Measurements from ENCODE around the gene NXPH4. TPM values are rescaled to one million over a fixed set of nuclear protein-coding genes. Genes with fewer than 3 reads are reported as not detected.

Gene NXPH4
- polyA plus RNA-seq, 4 donors, result 0.10 to 0.27 TPM; not detected in 2

- Histone ChIP-seq H3K9me3 (ENCODE audit: control insufficient read depth in 2 of 2, insufficient read depth in 1 of 2, low read depth in 1 of 2, low read length in 1 of 2) (no peaks in the 10 kb centered on the region), H3K27ac (ENCODE audit: low read depth in 1 of 3, low read length in 2 of 3) (no peak overlapping the region), H3K36me3 (ENCODE audit: control insufficient read depth in 3 of 3, insufficient read depth in 2 of 3, low read depth in 1 of 3, low read length in 3 of 3) (peaks cover 6 to 40% (median 20%) of the 10 kb centered on the region in 3 donors), H3K27me3 (ENCODE audit: control insufficient read depth in 3 of 3, insufficient read depth in 3 of 3, low read length in 3 of 3) (no peaks in the 10 kb centered on the region), H3K4me3 (ENCODE audit: low read depth in 1 of 3, low read length in 3 of 3) (no peak overlapping the region), H3K4me1 (ENCODE audit: control insufficient read depth in 3 of 3, insufficient read depth in 2 of 3, low read depth in 1 of 3, low read length in 2 of 3) (no peaks in the 10 kb centered on the region)
- WGBS, 3 donors, result 88 to 94% (median 94%) methylated on average over 2 of the region's 2 CpGs
- FAIRE-seq (no peak), DNase-seq (no peak)
Observed at GRCh38 chr12:57263096-57263495, 46.5 kb downstream of the NXPH4 start.

GRCh38 chr12:57266681-57267080 is 50.1 kb downstream of the NXPH4 start:
- Histone ChIP-seq H3K4me3 (ENCODE audit: low read depth in 1 of 3, low read length in 3 of 3) (no peak overlapping the region), H3K27ac (ENCODE audit: low read depth in 1 of 3, low read length in 2 of 3) (no peak overlapping the region), H3K4me1 (ENCODE audit: control insufficient read depth in 3 of 3, insufficient read depth in 2 of 3, low read depth in 1 of 3, low read length in 2 of 3) (no peaks in the 10 kb centered on the region), H3K36me3 (ENCODE audit: control insufficient read depth in 3 of 3, insufficient read depth in 2 of 3, low read depth in 1 of 3, low read length in 3 of 3) (peaks cover 13 to 37% (median 14%) of the 10 kb centered on the region in 3 donors), H3K9me3 (ENCODE audit: control insufficient read depth in 2 of 2, insufficient read depth in 1 of 2, low read depth in 1 of 2, low read length in 1 of 2) (no peaks in the 10 kb centered on the region), H3K27me3 (ENCODE audit: control insufficient read depth in 3 of 3, insufficient read depth in 3 of 3, low read length in 3 of 3) (no peaks in the 10 kb centered on the region)
- FAIRE-seq, result no peak
- DNase-seq, result no peak

GRCh38 chr12:57268264-57268663 is 51.7 kb downstream of the NXPH4 start:
- no peaks in the 10 kb centered on the region for H3K4me1 ChIP-seq (ENCODE audit: control insufficient read depth in 3 of 3, insufficient read depth in 2 of 3, low read depth in 1 of 3, low read length in 2 of 3)
- DNase-seq (no peak), FAIRE-seq (no peak)
- H3K27me3 ChIP-seq (ENCODE audit: control insufficient read depth in 3 of 3, insufficient read depth in 3 of 3, low read length in 3 of 3), result no peaks in the 10 kb centered on the region
- H3K9me3 ChIP-seq (ENCODE audit: control insufficient read depth in 2 of 2, insufficient read depth in 1 of 2, low read depth in 1 of 2, low read length in 1 of 2), result no peaks in the 10 kb centered on the region
- H3K27ac ChIP-seq (ENCODE audit: low read depth in 1 of 3, low read length in 2 of 3), result no peak overlapping the region
- 88 to 93% (median 90%) methylated on average over 7 of the region's 7 CpGs for WGBS, 3 donors
- peaks cover 13 to 46% (median 23%) of the 10 kb centered on the region in 3 donors for H3K36me3 ChIP-seq (ENCODE audit: control insufficient read depth in 3 of 3, insufficient read depth in 2 of 3, low read depth in 1 of 3, low read length in 3 of 3)
- H3K4me3 ChIP-seq (ENCODE audit: low read depth in 1 of 3, low read length in 3 of 3), result no peak overlapping the region

- Histone ChIP-seq H3K9me3 (ENCODE audit: control insufficient read depth in 2 of 2, insufficient read depth in 1 of 2, low read depth in 1 of 2, low read length in 1 of 2) (no peaks in the 10 kb centered on the region), H3K27ac (ENCODE audit: low read depth in 1 of 3, low read length in 2 of 3) (no peak overlapping the region), H3K27me3 (ENCODE audit: control insufficient read depth in 3 of 3, insufficient read depth in 3 of 3, low read length in 3 of 3) (no peaks in the 10 kb centered on the region), H3K4me3 (ENCODE audit: low read depth in 1 of 3, low read length in 3 of 3) (no peak overlapping the region), H3K4me1 (ENCODE audit: control insufficient read depth in 3 of 3, insufficient read depth in 2 of 3, low read depth in 1 of 3, low read length in 2 of 3) (no peaks in the 10 kb centered on the region), H3K36me3 (ENCODE audit: control insufficient read depth in 3 of 3, insufficient read depth in 2 of 3, low read depth in 1 of 3, low read length in 3 of 3) (peaks cover 10 to 51% (median 26%) of the 10 kb centered on the region in 3 donors)
- FAIRE-seq, result no peak
- DNase-seq, result no peak
- whole genome bisulfite sequencing, 3 donors, result 92 to 95% (median 94%) methylated on average over 1 of the region's 1 CpG
Observed at GRCh38 chr12:57270966-57271470, 54.4 kb downstream of the NXPH4 start.

GRCh38 chr12:57272337-57273151 is 56.0 kb downstream of the NXPH4 start:
- no peaks in the 10 kb centered on the region for H3K4me1 ChIP-seq (ENCODE audit: control insufficient read depth in 3 of 3, insufficient read depth in 2 of 3, low read depth in 1 of 3, low read length in 2 of 3)
- 72 to 83% (median 76%) methylated on average over 7 of the region's 7 CpGs for WGBS, 3 donors
- FAIRE-seq, result no peak
- no peak for DNase-seq
- no peaks in the 10 kb centered on the region for H3K9me3 ChIP-seq (ENCODE audit: control insufficient read depth in 2 of 2, insufficient read depth in 1 of 2, low read depth in 1 of 2, low read length in 1 of 2)
- H3K27ac ChIP-seq (ENCODE audit: low read depth in 1 of 3, low read length in 2 of 3), result no peak overlapping the region
- H3K27me3 ChIP-seq (ENCODE audit: control insufficient read depth in 3 of 3, insufficient read depth in 3 of 3, low read length in 3 of 3), result no peaks in the 10 kb centered on the region
- H3K4me3 ChIP-seq (ENCODE audit: low read depth in 1 of 3, low read length in 3 of 3), result no peak overlapping the region
- peaks cover 7 to 51% (median 24%) of the 10 kb centered on the region in 3 donors for H3K36me3 ChIP-seq (ENCODE audit: control insufficient read depth in 3 of 3, insufficient read depth in 2 of 3, low read depth in 1 of 3, low read length in 3 of 3)

- DNase-seq, result no peak
- no peak for FAIRE-seq
- Histone ChIP-seq H3K4me1 (ENCODE audit: control insufficient read depth in 3 of 3, insufficient read depth in 2 of 3, low read depth in 1 of 3, low read length in 2 of 3) (no peaks in the 10 kb centered on the region), H3K9me3 (ENCODE audit: control insufficient read depth in 2 of 2, insufficient read depth in 1 of 2, low read depth in 1 of 2, low read length in 1 of 2) (no peaks in the 10 kb centered on the region), H3K4me3 (ENCODE audit: low read depth in 1 of 3, low read length in 3 of 3) (no peak overlapping the region), H3K36me3 (ENCODE audit: control insufficient read depth in 3 of 3, insufficient read depth in 2 of 3, low read depth in 1 of 3, low read length in 3 of 3) (peaks cover 14 to 49% (median 22%) of the 10 kb centered on the region in 3 donors), H3K27me3 (ENCODE audit: control insufficient read depth in 3 of 3, insufficient read depth in 3 of 3, low read length in 3 of 3) (no peaks in the 10 kb centered on the region), H3K27ac (ENCODE audit: low read depth in 1 of 3, low read length in 2 of 3) (no peak overlapping the region)
Observed at GRCh38 chr12:57273516-57273915, 56.9 kb downstream of the NXPH4 start.

Other genes with a start within 250 kb of the NXPH4 start
- gene ZBTB39, start 210.2 kb upstream of the NXPH4 start, polyA plus RNA-seq, result 1 to 10 TPM in 3 of 4 donors, under 1 TPM in 1; 0.81 to 6.5 (median 1.8) TPM
- 1 to 10 TPM; 3.4 to 8.9 (median 5.6) TPM for gene TAC3, start 200.3 kb upstream of the NXPH4 start, polyA plus RNA-seq
- gene MYO1A, start 166.7 kb upstream of the NXPH4 start, polyA plus RNA-seq, result 100 to 1,000 TPM; 202 to 971 (median 563) TPM
- 10 to 100 TPM in 1 of 4 donors, 1 to 10 TPM in 1, under 1 TPM in 2; 0.45 to 11.6 (median 2.1) TPM for gene NEMP1, start 138.0 kb upstream of the NXPH4 start, polyA plus RNA-seq
- gene NAB2, start 127.7 kb upstream of the NXPH4 start, polyA plus RNA-seq, result 10 to 100 TPM; 11.4 to 23.1 (median 18.1) TPM
- gene STAT6, start 105.4 kb upstream of the NXPH4 start, polyA plus RNA-seq, result 100 to 1,000 TPM; 117 to 842 (median 344) TPM
- 10 to 100 TPM; 24.3 to 55.3 (median 41.6) TPM for gene LRP1, start 88.3 kb upstream of the NXPH4 start, polyA plus RNA-seq
- gene LRP1-AS, start 69.2 kb upstream of the NXPH4 start, polyA plus RNA-seq, result 1 to 10 TPM in 1 of 4 donors, under 1 TPM in 1, not detected in 2; 0.15 to 1.1 TPM
- 100 to 1,000 TPM in 1 of 4 donors, 10 to 100 TPM in 3; 22.8 to 150 (median 51.5) TPM for gene SHMT2, start 12.9 kb downstream of the NXPH4 start, polyA plus RNA-seq
- 1 to 10 TPM; 1.1 to 3.8 (median 3.4) TPM for gene STAC3, start 34.4 kb downstream of the NXPH4 start, polyA plus RNA-seq
- 10 to 100 TPM; 14.5 to 62.4 (median 18.7) TPM for gene R3HDM2, start 214.2 kb downstream of the NXPH4 start, polyA plus RNA-seq
- gene INHBC, start 218.0 kb downstream of the NXPH4 start, polyA plus RNA-seq, result under 1 TPM in 2 of 4 donors, not detected in 2; 0.03 to 0.49 TPM
- gene INHBE, start 238.5 kb downstream of the NXPH4 start, polyA plus RNA-seq, result 1 to 10 TPM in 1 of 4 donors, under 1 TPM in 1, not detected in 2; 0.21 to 1.4 TPM
- gene GLI1, start 243.0 kb downstream of the NXPH4 start, polyA plus RNA-seq, result 1 to 10 TPM in 3 of 4 donors, not detected in 1; 1.5 to 5.5 (median 1.9) TPM

Measured in small intestine (tissue), 7 donors.